ENCODE measurements around the gene SLC7A14. TPM values are rescaled to one million over a fixed set of nuclear protein-coding genes. Genes with fewer than 3 reads are reported as not detected.

The SLC7A14 gene
- total RNA-seq, 1 donor from 2014 or later: 0.10 TPM

DNA sequence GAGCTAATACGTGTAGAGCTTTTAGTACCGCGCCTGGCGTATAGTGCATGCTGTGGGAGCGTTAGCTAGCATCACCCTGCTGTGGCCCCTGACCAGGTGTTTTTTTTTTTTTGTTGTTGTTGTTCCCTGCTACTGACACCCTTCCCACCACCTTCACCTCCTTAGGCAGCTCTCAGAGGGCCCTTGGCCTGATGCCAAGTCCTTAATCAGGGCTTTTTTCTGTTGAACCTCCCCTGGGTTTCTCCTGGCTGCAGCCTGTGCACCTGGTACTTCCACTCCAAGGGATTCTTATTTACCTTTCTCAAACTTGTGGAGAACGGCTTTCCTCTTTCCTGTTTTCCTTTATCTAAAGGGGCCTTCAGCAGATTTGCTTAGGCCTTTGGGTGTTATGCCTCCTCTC, 53.3 kb downstream of the SLC7A14 start:
- no peak for DNase-seq

DNA sequence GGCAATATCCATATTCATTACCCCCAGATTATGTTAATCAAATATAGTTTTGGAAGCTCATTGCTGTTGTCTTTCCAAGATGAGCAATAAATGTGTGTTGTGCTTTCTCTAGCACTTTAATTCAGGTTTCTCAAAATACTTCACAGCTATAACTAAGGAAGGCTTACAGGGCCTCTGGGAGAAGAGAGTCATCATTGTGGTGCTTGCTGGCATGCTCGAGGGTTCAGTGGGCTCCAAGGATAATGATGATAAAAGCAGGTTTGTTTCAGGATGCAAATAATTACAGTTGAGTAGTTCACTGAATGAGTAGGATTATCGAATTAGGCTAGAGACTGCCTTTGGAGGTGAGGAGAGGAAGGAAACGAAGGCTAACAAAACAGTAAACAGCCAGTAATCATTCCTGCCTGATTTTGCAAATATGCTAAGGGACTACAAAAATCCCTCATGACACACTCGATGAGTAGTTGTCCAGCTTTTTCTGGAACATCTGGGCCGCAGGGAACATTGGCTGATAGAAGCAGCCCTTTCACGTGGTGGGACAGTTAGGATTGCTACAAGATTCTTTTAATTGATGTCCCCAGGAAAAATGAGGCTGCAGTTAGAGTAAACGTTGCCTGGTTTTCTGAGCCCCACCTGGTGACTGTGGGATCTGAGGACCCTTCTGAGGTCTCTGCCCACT, 54.1 kb downstream of the SLC7A14 start:
- DNase-seq: peak; percentile 17

DNA sequence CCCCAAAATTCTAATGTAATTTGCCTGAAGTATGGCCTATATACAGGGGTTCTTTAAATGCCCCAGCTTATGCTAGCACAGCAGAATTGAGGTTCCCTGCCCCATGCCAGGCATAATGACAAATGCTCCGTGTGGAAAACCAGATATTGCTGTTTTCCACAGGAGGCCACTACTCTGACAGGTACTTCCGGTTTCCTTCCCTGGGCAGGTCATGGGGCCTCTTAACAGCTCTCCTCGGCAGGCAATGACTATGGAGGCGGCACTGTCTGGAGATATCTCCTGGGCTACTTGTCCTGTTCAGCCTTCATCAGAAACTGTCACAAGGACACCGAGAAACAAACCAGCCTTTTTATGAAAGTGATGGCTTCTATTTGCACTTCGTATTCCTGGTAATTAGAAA, 54.8 kb downstream of the SLC7A14 start:
- DNase-seq: no peak

DNA sequence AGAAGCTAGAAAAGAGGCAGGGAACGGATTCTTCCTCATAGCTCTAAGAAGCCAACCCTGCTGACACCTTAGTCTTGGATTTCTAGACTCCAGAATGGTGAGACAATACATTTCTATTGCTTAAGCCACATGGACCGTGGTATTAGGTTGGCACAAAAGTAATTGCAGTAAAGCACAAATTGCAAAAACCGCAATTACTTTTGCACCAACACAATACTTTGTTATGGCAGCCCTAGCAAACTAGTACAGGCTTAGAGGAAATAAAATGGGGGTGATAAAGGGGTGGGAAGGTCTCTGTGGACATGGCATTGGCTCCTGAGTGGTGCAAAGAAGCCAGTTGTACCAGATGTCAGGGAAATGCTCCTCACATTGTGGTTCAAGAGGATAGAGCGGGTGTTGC, 56.0 kb downstream of the SLC7A14 start:
- DNase-seq: no peak

DNA sequence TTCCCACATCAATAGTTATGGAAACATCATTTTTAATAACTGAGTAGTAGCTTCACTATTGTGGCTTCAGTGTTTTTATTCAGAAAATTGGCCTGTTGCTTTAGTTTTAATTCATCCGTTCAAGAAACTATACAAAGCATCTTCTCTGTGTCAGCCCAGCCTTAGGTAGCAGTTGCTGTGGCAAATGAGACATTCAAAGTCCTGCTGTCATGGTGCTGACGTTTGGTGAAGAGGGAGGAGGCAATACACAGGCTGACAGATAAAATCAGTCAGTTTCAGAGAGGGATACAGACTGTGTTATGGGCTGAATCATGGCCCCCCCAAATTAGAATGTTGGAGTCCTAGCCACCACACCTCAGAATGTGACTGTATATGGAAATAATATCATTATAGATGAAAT, 56.5 kb downstream of the SLC7A14 start:
- DNase-seq: no peak

DNA sequence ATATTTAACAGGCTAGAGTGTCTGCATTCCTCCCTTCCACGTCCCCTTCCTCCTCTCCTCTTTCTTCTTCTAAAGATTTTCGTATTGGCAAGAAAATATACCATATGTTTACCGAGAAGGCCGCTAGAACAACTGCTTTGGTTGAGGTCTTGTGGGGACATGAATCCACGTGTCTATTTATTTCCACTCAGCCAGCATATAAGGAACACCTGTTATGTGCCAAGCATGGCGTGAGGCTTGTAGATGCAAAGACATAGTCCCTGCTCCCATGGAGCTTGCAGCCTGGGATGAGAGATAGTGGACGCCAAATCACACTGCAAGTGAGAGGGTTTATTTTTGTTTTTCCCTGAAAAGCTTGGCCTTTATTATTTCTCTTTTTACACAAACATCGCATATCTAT, 57.1 kb downstream of the SLC7A14 start:
- DNase-seq: peak; percentile 41

DNA sequence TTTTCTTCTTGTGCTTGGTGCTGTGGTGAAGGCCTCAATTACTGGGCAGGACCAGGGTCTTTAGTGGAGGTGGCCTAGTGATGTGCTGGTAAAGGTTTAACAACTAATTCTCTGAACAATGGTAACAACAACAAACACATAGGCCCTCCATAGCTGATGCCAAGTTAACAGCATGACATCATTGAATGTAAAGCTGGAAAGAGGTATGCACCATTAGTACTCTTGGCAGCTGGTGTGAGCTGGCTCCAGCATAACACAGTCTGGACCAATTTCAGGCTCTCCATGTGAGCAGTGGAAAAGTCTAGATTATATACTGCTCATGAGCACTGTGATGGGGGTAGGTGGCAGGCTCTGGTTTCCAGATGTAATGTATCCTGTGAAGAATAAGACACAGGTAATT, 61.8 kb downstream of the SLC7A14 start:
- peak; percentile 52 for DNase-seq

DNA sequence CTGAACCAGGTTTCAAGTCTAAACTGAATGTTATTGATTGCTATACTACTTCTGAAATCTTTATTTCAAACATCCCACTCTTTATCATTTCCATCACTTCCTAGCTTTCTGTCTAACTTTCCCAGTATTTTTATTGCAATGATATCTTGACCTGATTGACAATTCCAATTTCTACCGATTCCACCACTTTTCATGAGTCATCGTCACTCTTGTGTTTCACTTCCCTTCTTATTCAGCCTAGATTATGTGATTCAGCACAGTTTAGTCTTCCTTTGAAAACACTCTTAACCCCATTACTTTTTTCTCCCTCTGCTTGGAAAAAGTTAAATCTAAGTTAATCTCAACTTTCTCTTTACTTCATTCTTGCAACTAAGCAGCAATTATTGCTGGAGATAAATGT, 62.6 kb downstream of the SLC7A14 start:
- DNase-seq: no peak

DNA sequence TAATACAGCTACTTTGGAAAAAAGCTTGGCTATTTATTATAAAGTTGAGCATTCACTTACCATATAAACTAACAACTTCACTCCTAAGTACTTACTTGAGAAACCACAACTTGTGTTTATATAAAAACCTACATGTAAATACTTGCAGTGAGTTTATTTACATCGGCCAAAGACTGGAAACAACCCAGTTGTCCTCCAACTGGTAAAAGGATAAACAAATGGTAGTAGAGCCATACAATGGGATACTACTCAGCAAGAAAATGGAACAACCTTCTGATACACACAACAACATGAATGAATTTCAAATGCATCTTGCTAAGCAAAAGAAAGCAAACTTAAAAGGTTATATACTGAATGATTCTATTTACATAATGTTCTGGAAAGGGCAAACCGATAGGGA, 63.7 kb downstream of the SLC7A14 start:
- DNase-seq: no peak

DNA sequence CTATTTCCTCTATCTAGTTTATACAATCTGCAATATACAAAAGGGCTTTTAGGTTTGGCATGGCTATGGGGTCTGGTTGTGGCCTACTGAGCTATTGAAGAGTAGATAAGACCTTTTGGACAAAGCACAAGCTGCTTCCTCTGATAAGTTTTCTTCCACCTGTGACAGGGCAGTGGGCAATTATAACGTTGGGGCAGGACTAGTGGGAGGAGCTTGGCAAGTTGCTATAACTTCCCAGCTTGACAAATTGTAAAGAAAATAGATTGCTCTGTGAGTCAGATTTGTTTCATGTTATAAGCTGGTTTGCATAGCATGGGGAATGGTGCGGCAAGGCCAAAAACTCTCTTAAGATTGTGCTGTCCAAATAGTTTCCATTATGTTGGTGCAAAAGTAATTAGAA, 64.9 kb downstream of the SLC7A14 start:
- no peak for DNase-seq

DNA sequence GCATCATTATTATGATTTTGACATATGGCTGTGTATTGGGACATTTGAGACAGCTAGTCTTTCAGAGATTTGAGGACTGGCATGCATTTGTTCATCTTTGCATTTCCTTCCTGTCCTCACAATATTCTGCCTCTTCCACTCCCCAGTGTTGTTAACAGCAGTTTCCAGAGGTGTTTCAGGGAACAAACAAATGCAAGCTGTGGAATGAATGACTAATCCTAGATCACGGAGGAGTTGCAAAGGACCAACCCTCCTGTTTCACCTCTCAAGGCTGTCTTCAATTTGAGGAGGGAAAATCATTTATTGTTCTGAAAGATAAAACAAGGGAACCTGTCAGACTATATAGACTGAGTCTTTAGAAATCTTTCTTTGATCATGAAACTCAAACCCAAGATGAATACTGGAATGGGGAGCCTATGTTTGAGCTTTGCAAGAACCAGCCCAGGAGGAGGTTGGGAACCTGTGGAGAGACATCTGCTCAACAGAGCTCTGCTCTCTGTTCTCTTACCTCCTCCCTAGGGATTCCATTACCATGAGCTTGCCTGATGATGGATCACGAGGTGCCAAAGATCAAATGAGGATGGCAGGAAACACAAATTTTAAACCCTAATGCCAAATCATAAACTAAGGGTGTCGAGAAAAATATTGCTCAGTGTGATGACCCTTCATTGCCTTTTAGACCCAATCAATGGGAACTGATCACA, 68.5 kb downstream of the SLC7A14 start:
- DNase-seq: no peak

DNA sequence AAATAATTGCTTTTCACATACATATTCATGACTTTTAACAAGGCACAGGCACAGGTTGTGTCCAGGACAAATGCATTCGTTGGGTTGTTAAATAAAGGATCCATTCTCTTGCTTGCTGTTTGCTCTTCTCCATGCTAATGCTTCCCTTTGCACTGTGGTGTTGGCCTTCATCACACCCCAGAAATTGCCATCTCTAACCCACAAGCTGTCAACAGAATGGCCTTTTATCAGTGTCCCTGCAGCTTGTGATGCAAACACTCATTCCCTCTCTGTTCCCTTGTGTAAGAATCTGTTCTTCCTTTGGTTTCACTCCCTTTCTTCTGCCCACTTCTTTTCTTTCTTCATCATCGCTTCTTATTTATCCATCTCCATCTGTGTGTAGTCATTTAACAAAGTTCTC, 72.2 kb downstream of the SLC7A14 start:
- DNase-seq: no peak

DNA sequence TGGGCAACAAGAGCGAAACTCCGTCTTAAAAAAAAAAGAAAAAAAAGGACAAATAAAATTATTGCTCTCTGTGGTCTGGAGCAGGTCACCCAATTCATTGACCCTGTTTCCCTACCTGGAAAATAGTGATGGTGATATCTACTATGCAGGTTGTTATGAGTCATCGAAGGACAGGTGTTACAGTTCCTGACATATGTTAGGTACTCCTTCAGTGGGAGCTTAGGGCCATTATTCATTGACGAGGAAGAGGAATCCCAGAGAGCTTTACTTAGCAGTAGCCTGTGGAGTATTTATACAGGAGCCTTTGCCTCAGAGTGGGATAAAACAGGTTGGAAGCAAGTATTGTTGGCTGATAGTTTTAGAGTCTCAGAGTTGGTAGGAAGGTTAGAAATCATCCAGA, 74.5 kb downstream of the SLC7A14 start:
- no peak for DNase-seq

DNA sequence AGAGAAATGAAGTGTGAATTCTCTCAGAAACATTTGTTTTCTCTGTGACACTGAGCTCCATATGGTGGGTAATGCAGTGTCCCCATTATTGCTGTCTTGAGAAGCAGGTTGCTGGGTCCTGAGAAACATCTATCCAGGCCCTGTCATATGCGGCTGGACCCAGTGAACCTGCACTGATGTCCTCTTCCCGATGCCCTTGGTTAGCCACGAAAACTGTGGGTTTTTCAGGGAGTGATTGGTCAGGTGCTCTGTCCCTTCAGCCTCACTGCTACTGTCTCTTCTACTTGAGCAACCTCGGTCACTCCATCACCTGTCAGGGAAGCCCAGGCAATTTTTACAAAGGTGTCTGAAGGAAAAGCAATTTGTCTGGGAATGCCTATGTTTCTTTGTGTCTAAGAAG, 77.0 kb downstream of the SLC7A14 start:
- DNase-seq: no peak

DNA sequence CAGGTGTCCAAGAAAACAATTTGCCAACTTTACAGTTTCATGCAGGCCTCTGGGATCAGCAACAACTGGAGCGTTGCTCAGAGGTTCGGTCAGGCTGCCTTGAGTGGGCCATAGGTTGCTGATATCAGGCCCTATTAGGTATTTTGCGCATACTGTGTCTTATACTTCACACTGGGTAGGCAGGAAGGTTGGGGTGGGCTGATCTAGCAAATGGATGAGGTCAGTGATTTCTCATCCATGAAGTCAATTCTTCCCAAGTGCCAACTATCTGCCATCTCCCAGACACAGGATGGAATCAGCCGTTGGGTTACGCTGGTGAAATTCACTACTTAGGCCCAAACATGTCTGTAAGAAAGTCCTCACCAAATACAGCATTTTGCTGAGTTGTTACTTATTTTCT, 77.6 kb downstream of the SLC7A14 start:
- DNase-seq: no peak

DNA sequence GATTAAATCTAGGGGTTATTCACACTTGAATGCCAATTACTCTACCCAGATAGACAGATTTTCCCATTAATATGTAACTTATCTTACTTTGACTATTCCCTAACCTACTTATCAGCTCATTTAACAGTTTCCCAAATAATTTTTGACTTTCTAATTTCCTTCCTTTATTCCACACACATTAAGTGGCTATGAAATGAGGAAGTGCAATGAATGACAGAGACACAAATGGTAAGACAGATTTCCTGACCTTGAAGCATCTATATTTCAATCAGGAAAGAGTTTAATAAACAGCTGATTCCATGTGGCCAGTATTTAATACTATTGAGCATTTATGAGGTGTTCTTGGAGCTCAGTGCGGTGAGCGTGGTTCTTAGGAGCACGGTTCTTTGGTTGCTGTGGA, 78.8 kb downstream of the SLC7A14 start:
- DNase-seq: no peak

DNA sequence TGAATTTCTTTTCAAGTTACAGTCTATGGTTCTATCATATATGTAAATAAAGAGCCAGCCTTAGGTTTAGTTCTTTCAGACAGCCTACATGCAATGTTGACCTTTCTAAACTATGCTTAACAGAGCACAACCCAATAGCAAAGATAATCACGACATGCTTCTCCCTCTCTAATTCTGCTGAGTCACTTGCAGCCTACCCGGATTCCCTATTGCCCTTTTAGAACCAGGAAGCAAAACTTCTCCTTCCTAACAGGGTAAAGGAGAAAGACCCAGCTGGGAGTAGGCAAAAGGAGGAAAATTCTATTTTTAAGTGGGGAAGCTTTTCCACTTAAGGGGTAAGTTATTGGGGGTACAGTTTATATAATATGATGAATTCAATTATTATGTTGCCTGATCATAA, 79.3 kb downstream of the SLC7A14 start:
- no peak for DNase-seq

DNA sequence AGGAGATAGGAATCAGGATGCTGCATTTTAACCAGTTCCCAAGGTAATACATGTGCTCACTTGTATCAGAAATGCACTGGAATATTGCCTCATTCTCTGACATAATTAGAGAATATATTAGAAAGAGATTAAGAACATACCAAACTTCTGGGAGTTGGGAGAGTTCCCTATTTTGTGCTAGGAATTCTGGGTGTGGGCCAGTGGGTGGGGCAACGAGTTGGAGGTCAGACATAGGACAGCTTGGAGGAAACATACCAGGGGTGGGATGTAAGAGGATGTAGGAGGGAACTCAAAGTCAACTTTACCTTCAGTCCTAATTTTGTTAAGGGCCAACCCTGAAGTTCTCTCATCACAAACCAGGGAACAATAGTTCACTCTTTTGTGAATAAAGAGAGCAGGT, 83.6 kb downstream of the SLC7A14 start:
- DNase-seq: peak; percentile 5

DNA sequence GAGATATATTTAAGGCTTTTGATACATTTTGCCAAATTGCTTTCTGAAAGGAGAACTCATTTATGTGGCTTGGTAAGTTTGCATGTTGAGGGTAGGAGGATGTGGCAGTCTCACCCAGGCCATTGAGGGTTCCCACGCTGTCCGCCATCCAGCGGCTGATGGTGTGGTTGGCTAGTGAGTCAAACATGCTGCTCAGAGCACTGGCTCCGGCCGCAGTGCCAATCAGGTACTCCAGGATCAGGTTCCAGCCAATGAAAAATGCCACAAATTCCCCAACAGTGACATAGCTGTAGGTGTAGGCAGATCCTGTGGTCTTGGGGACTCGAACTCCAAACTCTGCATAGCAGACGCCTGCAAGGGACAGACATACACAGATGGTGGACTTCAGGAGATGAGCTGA, 84.9 kb downstream of the SLC7A14 start:
- no peak for DNase-seq

DNA sequence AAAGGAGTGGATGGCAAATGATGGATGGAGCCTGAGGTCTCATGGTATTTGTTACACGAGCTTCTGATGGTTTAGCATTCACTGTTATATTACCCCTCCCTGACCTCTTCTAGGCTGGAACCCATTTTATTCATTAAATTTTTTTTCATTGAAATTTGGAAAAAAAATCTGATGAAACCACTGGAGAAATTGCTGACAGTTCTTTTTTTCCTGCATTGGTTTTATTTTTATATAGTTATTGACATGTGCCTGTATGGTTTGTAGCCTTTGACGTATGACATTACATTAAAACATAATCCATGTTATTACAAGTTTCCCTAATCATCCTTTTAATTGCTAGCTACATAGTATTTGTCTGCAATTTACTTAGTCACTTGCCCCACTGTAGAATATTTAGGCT, 85.4 kb downstream of the SLC7A14 start:
- no peak for DNase-seq

DNA sequence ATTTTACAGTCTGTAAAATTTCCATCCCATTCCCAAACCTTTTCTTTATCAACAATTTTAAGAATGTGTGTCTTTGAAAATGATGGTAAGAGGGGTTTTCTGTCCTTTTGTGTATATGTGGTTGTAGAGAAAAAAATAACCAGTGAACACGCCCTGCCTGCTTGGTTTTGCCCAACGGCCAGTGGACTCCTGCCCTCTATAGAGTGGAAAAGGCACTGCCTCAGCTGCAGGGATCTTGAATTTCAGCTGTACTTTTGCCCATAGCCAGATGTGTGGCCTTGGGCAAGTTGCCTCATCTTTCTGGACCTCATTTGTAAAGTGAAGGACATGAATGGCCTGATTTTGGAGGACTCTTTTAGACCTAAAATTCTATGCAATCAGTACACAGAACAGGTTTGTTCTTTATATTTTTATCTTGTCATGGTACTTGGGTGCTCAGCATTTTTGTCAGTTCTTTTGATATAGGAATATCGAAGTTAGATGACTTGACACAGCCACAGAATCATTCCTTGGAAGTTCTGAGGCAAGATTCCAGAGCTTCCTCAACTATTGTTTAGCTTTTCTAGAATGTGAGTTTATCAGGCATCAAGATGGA, 86.2 kb downstream of the SLC7A14 start:
- DNase-seq: no peak

DNA sequence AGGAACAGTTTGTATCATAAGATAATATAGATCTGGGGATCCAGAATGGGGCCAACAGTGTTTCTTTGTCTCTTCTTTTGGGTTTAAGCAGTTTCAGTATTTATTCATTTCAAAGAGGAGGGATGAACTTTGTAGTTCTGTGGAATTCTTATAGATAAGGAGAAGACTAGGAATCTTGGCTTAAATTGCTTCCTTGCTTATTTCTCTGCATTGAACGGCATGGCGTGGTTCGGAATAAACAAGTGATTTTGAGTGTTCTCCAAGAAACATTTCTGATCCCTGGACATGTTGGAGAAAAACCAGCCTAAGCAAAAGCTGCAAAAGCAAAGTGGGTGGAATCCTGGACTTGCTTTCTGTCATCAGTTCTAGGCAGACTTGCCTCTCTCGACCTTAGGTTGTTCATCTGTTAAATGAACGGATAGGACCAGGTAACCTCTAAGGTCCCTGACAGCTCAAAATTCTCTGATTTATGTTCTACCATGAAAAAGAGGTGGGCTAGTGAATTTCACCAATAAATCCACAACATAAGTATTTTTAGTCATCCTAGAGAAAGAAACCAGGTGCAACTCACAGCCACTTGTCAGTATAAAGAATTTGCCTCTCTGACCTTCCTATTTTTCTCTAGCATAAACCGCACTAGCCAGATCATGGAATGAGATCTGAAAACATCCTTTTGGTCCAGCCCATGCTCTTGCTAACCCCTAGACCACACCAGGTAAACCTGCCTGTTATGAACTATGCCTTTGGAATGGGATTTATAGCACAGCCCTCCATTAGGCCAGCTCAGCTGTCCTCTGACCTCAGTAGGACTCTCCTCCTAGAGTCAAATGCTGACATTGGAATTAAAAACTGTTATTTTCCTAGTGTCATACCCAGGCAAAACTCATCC, 88.4 kb downstream of the SLC7A14 start:
- DNase-seq: no peak

DNA sequence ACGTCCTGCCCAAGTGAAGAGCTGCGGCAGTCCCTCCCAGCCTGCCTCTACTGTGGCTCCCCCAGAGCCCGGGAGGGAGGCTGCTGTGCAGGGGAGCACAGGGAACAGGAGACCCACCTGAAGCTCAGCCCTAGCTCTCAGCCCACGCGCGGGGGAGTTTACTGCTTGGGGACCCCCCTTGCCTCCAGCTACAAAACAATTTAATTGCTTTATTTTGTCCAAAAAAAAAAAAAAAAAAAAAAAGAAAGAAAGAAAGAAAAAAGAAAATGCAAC, 89.1 kb downstream of the SLC7A14 start:
- no peak for DNase-seq
